IMR-90 (cell line): ENCODE results near the gene TRDMT1.

Experiments
- CTCF ChIP-seq: conservative IDR thresholded peaks from 2 replicates; pipeline ENCODE4 v1.5.1; 2012; ENCODE audit warnings: mild to moderate bottlenecking, low read depth, low read length, improper control_type of control experiment
- POLR2A ChIP-seq: IDR thresholded peaks from 2 replicates; pipeline ENCODE4 v1.6.1; 2012; ENCODE audit warnings: mild to moderate bottlenecking, low read depth, low read length
- RAD21 ChIP-seq: IDR thresholded peaks from 2 replicates; pipeline ENCODE4 v1.6.1; 2012; ENCODE audit warnings: low read length, improper control_type of control experiment

- no peak for TF ChIP-seq RAD21
- TF ChIP-seq CTCF = no peak
- no peak for TF ChIP-seq POLR2A
These were observed 43.4 kb upstream of the TRDMT1 start for GRCh38 chr10:17244700-17245365.
